ENCODE measurements around the gene CAMK2G.

DNA sequence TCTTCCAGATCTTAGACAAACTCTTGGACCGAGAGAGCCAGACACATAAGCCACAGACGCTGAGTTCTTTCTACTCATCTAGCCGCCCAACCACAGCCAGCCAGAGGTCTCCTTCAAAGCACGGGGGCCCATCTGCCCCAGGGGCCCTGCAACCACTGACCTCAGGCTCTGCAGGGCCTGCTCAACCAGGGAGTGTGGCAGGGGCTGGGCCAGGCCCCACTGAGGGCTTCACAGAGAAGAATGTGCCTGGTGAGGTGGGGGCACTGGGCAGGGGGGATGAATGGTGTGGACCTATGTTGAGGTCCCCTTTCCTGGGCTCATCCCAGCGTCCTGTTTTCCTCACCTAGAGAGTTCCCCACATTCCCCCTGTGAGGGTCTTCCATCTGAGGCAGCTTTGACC is 77.6 kb downstream of the CAMK2G start:
- no peak for TF ChIP-seq EZH2phosphoT487 (IDR thresholded peaks at IDR 0.05; ENCODE audit: insufficient read depth, low read depth)
- TF ChIP-seq EZH2 (IDR thresholded peaks at IDR 0.05; ENCODE audit: insufficient read depth, poor library complexity, severe bottlenecking): no peak
